CD14-positive monocyte (primary cell): Measurements from ENCODE around the gene CDC42EP3. TPM values are rescaled to one million over a fixed set of nuclear protein-coding genes. Genes with fewer than 3 reads are reported as not detected.

Experiments
- DNase-seq, 3 donors: peaks; one replicate each; pipeline ENCODE4 v3.0.0-alpha.2; 2011 to 2022
- H2AFZ ChIP-seq: 2 replicates; pipeline ENCODE4 v1.6.0; 2012; ENCODE audit warnings: mild to moderate bottlenecking, low read depth, low read length, inconsistent platforms; ENCODE audit not compliant: insufficient read depth, poor library complexity, severe bottlenecking
- H3K27ac ChIP-seq, 2 donors: 1 replicate in 1 of 2; 2 replicates in 1 of 2; pipeline ENCODE4 v1.5.1; 2012 to 2013; ENCODE audit warnings: low read length in 2 of 2, control low read depth in 1 of 2, inconsistent platforms in 1 of 2, low read depth in 1 of 2, mild to moderate bottlenecking in 1 of 2
- H3K27me3 ChIP-seq, 2 donors: one replicate each; pipeline versions ENCODE4 v1.6.0 to v1.6.1; 2011 to 2013; ENCODE audit warnings: low read length in 2 of 2; ENCODE audit not compliant: control insufficient read depth in 2 of 2, insufficient read depth in 2 of 2
- H3K36me3 ChIP-seq, 2 donors: replicated peaks in 1 of 2; 1 replicate in 1 of 2; 2 replicates in 1 of 2; pipeline versions ENCODE4 v1.5.1 to v1.6.1; 2012 to 2013; ENCODE audit warnings: low read length in 2 of 2, control low read depth in 1 of 2, inconsistent platforms in 1 of 2, mild to moderate bottlenecking in 1 of 2; ENCODE audit not compliant: insufficient read depth in 2 of 2, control insufficient read depth in 1 of 2
- H3K4me1 ChIP-seq, 2 donors: 1 replicate in 1 of 2; 2 replicates in 1 of 2; pipeline versions ENCODE4 v1.5.1 to v1.6.1; 2012 to 2013; ENCODE audit warnings: low read length in 2 of 2, control low read depth in 1 of 2, inconsistent platforms in 1 of 2, mild to moderate bottlenecking in 1 of 2, moderate library complexity in 1 of 2; ENCODE audit not compliant: insufficient read depth in 2 of 2, control insufficient read depth in 1 of 2
- H3K4me2 ChIP-seq: replicated peaks from 2 replicates; pipeline ENCODE3; 2012; ENCODE audit warnings: low read length, moderate library complexity, mild to moderate bottlenecking; ENCODE audit not compliant: poor library complexity, severe bottlenecking; ENCODE audit errors: extremely low read depth
- H3K4me3 ChIP-seq, 3 experiments: fragments of 200-600 bp in 1 of 3; sonication (generic) in 1 of 3; replicated peaks in 1 of 3; 1 replicate in 2 of 3; 2 replicates in 1 of 3; pipeline ENCODE4 v1.5.1; 2011 to 2013; ENCODE audit warnings: low read length in 3 of 3, mild to moderate bottlenecking in 3 of 3, control low read depth in 2 of 3, low read depth in 2 of 3, inconsistent platforms in 1 of 3, moderate library complexity in 1 of 3
- H3K79me2 ChIP-seq: 2 replicates; pipeline ENCODE4 v1.6.0; 2012; ENCODE audit warnings: mild to moderate bottlenecking, control low read depth, inconsistent platforms, low read length, moderate library complexity; ENCODE audit not compliant: insufficient read depth
- H3K9ac ChIP-seq: 2 replicates; pipeline ENCODE4 v1.6.0; 2017; ENCODE audit warnings: low read length, mild to moderate bottlenecking; ENCODE audit not compliant: insufficient read depth, poor library complexity, severe bottlenecking
- H3K9me3 ChIP-seq, 2 donors: replicated peaks in 1 of 2; 1 replicate in 1 of 2; 2 replicates in 1 of 2; pipeline versions ENCODE4 v1.5.1 to v1.6.1; 2012 to 2013; ENCODE audit warnings: low read length in 2 of 2, control low read depth in 1 of 2; ENCODE audit not compliant: control insufficient read depth in 1 of 2, insufficient read depth in 1 of 2
- H4K20me1 ChIP-seq: 2 replicates; pipeline ENCODE4 v1.6.0; 2012; ENCODE audit warnings: mild to moderate bottlenecking, low read length, control low read depth, moderate library complexity; ENCODE audit not compliant: insufficient read depth
- H3K27ac Mint-ChIP-seq, 7 donors: one replicate each; pipeline ENCODE4 v1.8.0; 2020; ENCODE audit warnings: mild to moderate bottlenecking in 7 of 7, mixed read lengths in 7 of 7, moderate library complexity in 6 of 7, inconsistent platforms in 2 of 7
- H3K27me3 Mint-ChIP-seq, 3 donors: one replicate each; pipeline ENCODE4 v1.8.0; 2021 to 2022; ENCODE audit warnings: low read depth in 3 of 3, mild to moderate bottlenecking in 3 of 3, mixed read lengths in 3 of 3, moderate library complexity in 3 of 3, inconsistent platforms in 1 of 3
- H3K36me3 Mint-ChIP-seq, 2 donors: one replicate each; pipeline ENCODE4 v1.8.0; 2020; ENCODE audit warnings: mixed read lengths in 2 of 2, inconsistent platforms in 1 of 2, mild to moderate bottlenecking in 1 of 2
- H3K4me1 Mint-ChIP-seq: one replicate; pipeline ENCODE4 v1.8.0; 2020; ENCODE audit warnings: mild to moderate bottlenecking, mixed read lengths
- H3K4me3 Mint-ChIP-seq, 2 donors: one replicate each; pipeline ENCODE4 v1.8.0; 2020; ENCODE audit warnings: mild to moderate bottlenecking in 2 of 2, mixed read lengths in 2 of 2, moderate library complexity in 1 of 2
- H3K9me3 Mint-ChIP-seq, 7 donors: one replicate each; pipeline ENCODE4 v1.8.0; 2020 to 2022; ENCODE audit warnings: mixed read lengths in 7 of 7, mild to moderate bottlenecking in 6 of 7, moderate library complexity in 6 of 7, inconsistent platforms in 2 of 7
- WGBS: methylation state at CpG from one replicate; pipeline ENCODE4 v1.1.5; 2013; ENCODE audit warnings: missing lambda C conversion rate; ENCODE audit not compliant: insufficient coverage; 5-methylcytosine and 5-hydroxymethylcytosine counted together
- intact Hi-C, 2 donors: fragments of 100-400 bp; cut with micrococcal nuclease; formaldehyde crosslinking; loops; one replicate each; pipeline versions ENCODE4 v1.15.0 to v1.15.1; 2023
- polyA plus RNA-seq, 3 donors: library from polyadenylated mRNA; depleted of rRNA in 1 of 3; unstranded in 2 of 3; stranded (reverse) in 1 of 3; fragments of 300-500 nt in 2 of 3; fragments of >200 nt in 1 of 3; fragmentation: Illumina TruSeq in 2 of 3; gene quantifications; 1 replicate in 2 of 3; 2 replicates in 1 of 3; pipeline ENCODE4 v1.2.3, GENCODE V29; 2012 to 2021
- TF ChIP-seq, protein P1 (sequence below): fragments of 200-600 bp; IDR thresholded peaks from one replicate; pipeline ENCODE4 v1.8.0; 2022; ENCODE audit warnings: antibody characterized with exemption, mild to moderate bottlenecking

CDC42EP3 gene
- polyA plus RNA-seq, 3 donors = 179 to 272 (median 249) TPM

GRCh38 chr2:37676274-37676673 is 4.8 kb upstream of the CDC42EP3 start:
- peaks cover 0 to 2% (median 0%) of the 10 kb centered on the region in 7 donors for H3K9me3 Mint-ChIP-seq
- H3K27ac ChIP-seq = peak overlapping the region in 1 of 2 donors; percentile 76
- no peak overlapping the region for H3K4me3 ChIP-seq
- H3K4me1 Mint-ChIP-seq = peaks cover 39% of the 10 kb centered on the region
- H3K9ac ChIP-seq = no peak overlapping the region
- peaks cover 0 to 3% (median 0%) of the 10 kb centered on the region in 3 donors for H3K27me3 Mint-ChIP-seq
- no peak for DNase-seq
- no peak overlapping the region for H2AFZ ChIP-seq
- no peak overlapping the region for H3K27ac Mint-ChIP-seq
- no peak overlapping the region for H3K4me3 Mint-ChIP-seq
- peaks cover 0 to 3% of the 10 kb centered on the region in 2 donors for H3K36me3 Mint-ChIP-seq
- TF ChIP-seq, protein P1, sequence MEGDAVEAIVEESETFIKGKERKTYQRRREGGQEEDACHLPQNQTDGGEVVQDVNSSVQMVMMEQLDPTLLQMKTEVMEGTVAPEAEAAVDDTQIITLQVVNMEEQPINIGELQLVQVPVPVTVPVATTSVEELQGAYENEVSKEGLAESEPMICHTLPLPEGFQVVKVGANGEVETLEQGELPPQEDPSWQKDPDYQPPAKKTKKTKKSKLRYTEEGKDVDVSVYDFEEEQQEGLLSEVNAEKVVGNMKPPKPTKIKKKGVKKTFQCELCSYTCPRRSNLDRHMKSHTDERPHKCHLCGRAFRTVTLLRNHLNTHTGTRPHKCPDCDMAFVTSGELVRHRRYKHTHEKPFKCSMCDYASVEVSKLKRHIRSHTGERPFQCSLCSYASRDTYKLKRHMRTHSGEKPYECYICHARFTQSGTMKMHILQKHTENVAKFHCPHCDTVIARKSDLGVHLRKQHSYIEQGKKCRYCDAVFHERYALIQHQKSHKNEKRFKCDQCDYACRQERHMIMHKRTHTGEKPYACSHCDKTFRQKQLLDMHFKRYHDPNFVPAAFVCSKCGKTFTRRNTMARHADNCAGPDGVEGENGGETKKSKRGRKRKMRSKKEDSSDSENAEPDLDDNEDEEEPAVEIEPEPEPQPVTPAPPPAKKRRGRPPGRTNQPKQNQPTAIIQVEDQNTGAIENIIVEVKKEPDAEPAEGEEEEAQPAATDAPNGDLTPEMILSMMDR = no peak
- intact Hi-C loops = loop anchor here in 1 of 2 donors (10.0 kb wide), 1 partner anchor 89 kb away; no protein-coding TSS in a partner anchor
- H3K9me3 ChIP-seq = no peaks in the 10 kb centered on the region
- H3K27me3 ChIP-seq = no peaks in the 10 kb centered on the region
- H3K79me2 ChIP-seq = peaks cover 24% of the 10 kb centered on the region
- H3K4me1 ChIP-seq = peaks cover 33 to 36% of the 10 kb centered on the region in 2 donors
- H4K20me1 ChIP-seq = peaks cover 2% of the 10 kb centered on the region
- H3K36me3 ChIP-seq = no peaks in the 10 kb centered on the region
- no peak overlapping the region for H3K4me2 ChIP-seq
- WGBS = no CpG with 5 or more reads among the region's 1 CpG

GRCh38 chr2:37674946-37675345 is 3.5 kb upstream of the CDC42EP3 start:
- H2AFZ ChIP-seq = peak overlapping the region; percentile 32
- H3K9ac ChIP-seq = peak overlapping the region; percentile 23
- Mint-ChIP-seq H3K4me3 (peak overlapping the region; percentile 53 to 88), H3K4me1 (peaks cover 39% of the 10 kb centered on the region), H3K9me3 (peaks cover 0 to 2% (median 0%) of the 10 kb centered on the region in 7 donors), H3K27ac (peak overlapping the region; percentile 93 to 98 (median 96)), H3K27me3 (peaks cover 0 to 2% (median 0%) of the 10 kb centered on the region in 3 donors), H3K36me3 (peaks cover 7 to 10% of the 10 kb centered on the region in 2 donors)
- H3K27ac ChIP-seq = peak overlapping the region; percentile 43 to 76
- intact Hi-C loops = loop anchor here (5.0 to 10.0 kb wide), 4 partner anchors 38 to 157 kb away; no protein-coding TSS in a partner anchor
- H3K79me2 ChIP-seq = peaks cover 38% of the 10 kb centered on the region
- no CpG with 5 or more reads among the region's 2 CpGs for WGBS
- H3K4me2 ChIP-seq = peak overlapping the region; percentile 54
- peak; percentile 53 to 77 (median 69) for DNase-seq
- no peaks in the 10 kb centered on the region for H3K27me3 ChIP-seq
- TF ChIP-seq, protein P1 = no peak
- H3K4me1 ChIP-seq = peaks cover 33 to 37% of the 10 kb centered on the region in 2 donors
- peak overlapping the region in 1 of 3 experiments; percentile 37 for H3K4me3 ChIP-seq
- no peaks in the 10 kb centered on the region for H3K9me3 ChIP-seq
- peaks cover 16% of the 10 kb centered on the region for H4K20me1 ChIP-seq
- no peaks in the 10 kb centered on the region for H3K36me3 ChIP-seq
